ENCODE results near the gene CLCN1. TPM values are rescaled to one million over a fixed set of nuclear protein-coding genes. Genes with fewer than 3 reads are reported as not detected.

The CLCN1 gene
- total and polyA plus RNA-seq, 2 donors (not counting 1 experiment from before 2014, with no cell fraction given): under 0.01 TPM; not detected in 1

GRCh38 chr7:143305423-143306070, 10.4 kb upstream of the CLCN1 start:
- Histone ChIP-seq H3K27ac (ENCODE audit: insufficient read depth, low read length) (no peak overlapping the region), H3K4me2 (ENCODE audit: extremely low read depth, insufficient read depth, low read length) (no peak overlapping the region), H3K27me3 (ENCODE audit: control insufficient read depth, insufficient read depth, low read length) (no peaks in the 10 kb centered on the region), H3K9me3 (ENCODE audit: control insufficient read depth, insufficient read depth, low read depth, low read length) (no peaks in the 10 kb centered on the region), H3K4me1 (ENCODE audit: control insufficient read depth, extremely low read depth, insufficient read depth, low read length) (no peaks in the 10 kb centered on the region), H4K20me1 (ENCODE audit: control insufficient read depth, extremely low read depth, insufficient read depth, low read length) (no peaks in the 10 kb centered on the region), H3K36me3 (ENCODE audit: control insufficient read depth, insufficient read depth, low read length) (peaks cover 11% of the 10 kb centered on the region), H3K4me3 (replicated peaks in 1 of 4; ENCODE audit: control extremely low read depth in 1 of 4, insufficient read depth in 1 of 4, low read depth in 3 of 4, low read length in 4 of 4) (no peak overlapping the region), H3K9ac (ENCODE audit: insufficient read depth, low read length) (no peak overlapping the region), H3K79me2 (ENCODE audit: control insufficient read depth, insufficient read depth, low read length) (no peaks in the 10 kb centered on the region), H2AFZ (ENCODE audit: low read length) (no peak overlapping the region)
- TF ChIP-seq CTCF (conservative IDR thresholded peaks at IDR 0.05 in 1 of 2, IDR thresholded peaks at IDR 0.05 in 1 of 2; ENCODE audit: low read depth in 1 of 2, low read length in 2 of 2) (peak; percentile 61 to 74), EZH2 (IDR thresholded peaks at IDR 0.05; ENCODE audit: low read length, missing control alignments) (no peak)
- DNase-seq (ENCODE audit: low read depth in 2 of 2): peak; percentile 31 to 54

- Histone ChIP-seq H3K4me1 (ENCODE audit: control insufficient read depth, extremely low read depth, insufficient read depth, low read length) (no peaks in the 10 kb centered on the region), H4K20me1 (ENCODE audit: control insufficient read depth, extremely low read depth, insufficient read depth, low read length) (no peaks in the 10 kb centered on the region), H2AFZ (ENCODE audit: low read length) (no peak overlapping the region), H3K36me3 (ENCODE audit: control insufficient read depth, insufficient read depth, low read length) (peaks cover 11% of the 10 kb centered on the region), H3K27ac (ENCODE audit: insufficient read depth, low read length) (no peak overlapping the region), H3K9me3 (ENCODE audit: control insufficient read depth, insufficient read depth, low read depth, low read length) (no peaks in the 10 kb centered on the region), H3K27me3 (ENCODE audit: control insufficient read depth, insufficient read depth, low read length) (no peaks in the 10 kb centered on the region), H3K4me3 (replicated peaks in 1 of 4; ENCODE audit: control extremely low read depth in 1 of 4, insufficient read depth in 1 of 4, low read depth in 3 of 4, low read length in 4 of 4) (no peak overlapping the region), H3K79me2 (ENCODE audit: control insufficient read depth, insufficient read depth, low read length) (no peaks in the 10 kb centered on the region), H3K4me2 (ENCODE audit: extremely low read depth, insufficient read depth, low read length) (no peak overlapping the region), H3K9ac (ENCODE audit: insufficient read depth, low read length) (no peak overlapping the region)
- TF ChIP-seq EZH2 (IDR thresholded peaks at IDR 0.05; ENCODE audit: low read length, missing control alignments): no peak
- TF ChIP-seq CTCF (conservative IDR thresholded peaks at IDR 0.05 in 1 of 2, IDR thresholded peaks at IDR 0.05 in 1 of 2; ENCODE audit: low read depth in 1 of 2, low read length in 2 of 2): no peak
- no peak for DNase-seq (ENCODE audit: low read depth in 2 of 2)
These were observed 7.3 kb upstream of the CLCN1 start for GRCh38 chr7:143308632-143309031.

GRCh38 chr7:143314127-143314526, 1.8 kb upstream of the CLCN1 start:
- Histone ChIP-seq H3K27me3 (ENCODE audit: control insufficient read depth, insufficient read depth, low read length) (peaks cover 3% of the 10 kb centered on the region), H2AFZ (ENCODE audit: low read length) (no peak overlapping the region), H4K20me1 (ENCODE audit: control insufficient read depth, extremely low read depth, insufficient read depth, low read length) (no peaks in the 10 kb centered on the region), H3K9me3 (ENCODE audit: control insufficient read depth, insufficient read depth, low read depth, low read length) (no peaks in the 10 kb centered on the region), H3K79me2 (ENCODE audit: control insufficient read depth, insufficient read depth, low read length) (no peaks in the 10 kb centered on the region), H3K4me1 (ENCODE audit: control insufficient read depth, extremely low read depth, insufficient read depth, low read length) (no peaks in the 10 kb centered on the region), H3K4me3 (replicated peaks in 1 of 4; ENCODE audit: control extremely low read depth in 1 of 4, insufficient read depth in 1 of 4, low read depth in 3 of 4, low read length in 4 of 4) (no peak overlapping the region), H3K27ac (ENCODE audit: insufficient read depth, low read length) (no peak overlapping the region), H3K4me2 (ENCODE audit: extremely low read depth, insufficient read depth, low read length) (no peak overlapping the region), H3K36me3 (ENCODE audit: control insufficient read depth, insufficient read depth, low read length) (no peaks in the 10 kb centered on the region), H3K9ac (ENCODE audit: insufficient read depth, low read length) (no peak overlapping the region)
- TF ChIP-seq CTCF (conservative IDR thresholded peaks at IDR 0.05 in 1 of 2, IDR thresholded peaks at IDR 0.05 in 1 of 2; ENCODE audit: low read depth in 1 of 2, low read length in 2 of 2) (no peak), EZH2 (IDR thresholded peaks at IDR 0.05; ENCODE audit: low read length, missing control alignments) (no peak)
- DNase-seq (ENCODE audit: low read depth in 2 of 2): no peak

Measured in fibroblast of lung (primary cell).